Cardiac septum (tissue), 1 donor: ENCODE data around the gene CDHR1. TPM values are rescaled to one million over a fixed set of nuclear protein-coding genes. Genes with fewer than 3 reads are reported as not detected.

ENCODE experiments used
- DNase-seq: peaks from one replicate; pipeline ENCODE4 v3.0.0-alpha.2; 2020; ENCODE audit warnings: low spot score
- intact Hi-C: fragments of 100-400 bp; cut with DNase I; formaldehyde crosslinking; loops from one replicate; pipeline ENCODE4 v1.14.0; 2022
- total RNA-seq: library from RNA; stranded (reverse); fragmentation: NEBNext Ultra II Directional; extraction: Animal tissue kit (Norgen Biotek cat#: 25700); gene quantifications from one replicate; pipeline ENCODE4 v1.2.1, GENCODE V29; 2021
- donor health status: DM: no; HTN: no; CAD: no.

CDHR1 gene
- total RNA-seq, 1 donor from 2014 or later = 1.3 TPM

DNA sequence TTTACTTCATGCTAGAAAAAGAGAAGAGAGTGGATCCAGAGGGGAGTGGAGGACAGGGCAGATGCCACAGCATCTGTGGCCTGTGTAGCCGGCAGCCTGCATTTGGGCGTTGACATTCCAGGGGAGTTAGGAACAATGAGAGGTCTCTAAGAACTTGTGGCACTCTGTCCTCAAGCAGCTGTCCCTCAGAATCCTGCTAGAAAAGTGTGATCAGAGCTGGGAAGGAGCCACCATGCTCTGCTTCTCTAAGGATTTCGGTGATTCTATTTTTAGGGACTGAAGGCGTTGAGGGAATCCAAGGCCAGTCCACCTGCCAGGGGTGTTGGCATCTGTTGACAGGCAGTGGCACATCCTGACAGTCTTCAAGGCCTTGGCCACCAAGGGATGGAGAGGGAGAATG lies 23.4 kb downstream of the CDHR1 start:
- DNase-seq = peak; percentile 44
- intact Hi-C loops = no loop called here

DNA sequence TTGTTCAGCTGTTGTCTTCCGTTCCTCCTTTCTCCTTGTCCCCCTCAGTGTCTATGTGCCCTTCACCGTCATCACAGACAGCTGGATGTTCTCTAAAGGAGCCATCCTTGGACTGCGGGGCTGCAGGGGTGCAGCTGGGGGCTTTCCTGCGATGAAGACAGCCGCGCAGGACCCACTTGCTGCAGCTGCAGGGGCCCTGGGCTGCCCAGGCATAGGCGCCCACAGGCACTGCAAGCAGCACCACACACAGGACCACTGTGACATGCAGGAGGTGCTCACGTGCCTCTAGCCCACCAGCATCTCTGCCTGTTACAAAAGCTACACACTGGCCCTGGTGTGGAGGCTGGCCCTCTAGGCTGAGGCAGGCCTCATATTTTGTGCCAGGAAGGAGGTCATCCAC lies 27.6 kb downstream of the CDHR1 start:
- peak; percentile 10 for DNase-seq
- intact Hi-C loops = no loop called here

DNA sequence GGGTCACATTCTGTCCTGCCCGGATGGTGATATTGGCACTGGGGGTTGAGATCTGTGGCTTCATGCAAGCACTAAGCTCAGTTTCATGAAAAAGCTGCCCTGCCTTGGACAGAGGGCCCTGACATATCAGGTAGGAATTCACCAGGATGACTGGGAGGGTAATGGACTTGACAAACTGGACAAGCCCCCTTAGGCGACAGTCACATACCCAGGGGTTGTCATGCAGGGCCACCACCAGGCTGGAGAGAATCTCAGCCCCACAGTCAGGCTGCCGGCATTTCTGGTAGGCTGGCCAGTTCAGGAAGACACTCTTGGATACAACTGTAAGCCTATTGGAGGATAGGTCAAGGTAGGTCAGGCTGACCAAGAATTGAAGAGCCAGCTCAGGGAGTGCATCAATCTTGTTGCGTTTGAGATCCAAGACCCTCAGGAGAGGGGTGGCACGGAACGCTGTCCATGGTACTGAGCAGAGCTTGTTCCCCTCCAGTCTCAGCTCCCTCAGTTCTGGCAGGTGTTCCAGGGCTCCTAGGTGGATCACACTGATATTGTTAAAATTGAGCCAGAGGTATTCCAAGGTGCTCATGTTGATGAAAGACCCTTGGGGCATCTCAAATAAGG lies 30.2 kb downstream of the CDHR1 start:
- intact Hi-C loops = no loop called here

DNA sequence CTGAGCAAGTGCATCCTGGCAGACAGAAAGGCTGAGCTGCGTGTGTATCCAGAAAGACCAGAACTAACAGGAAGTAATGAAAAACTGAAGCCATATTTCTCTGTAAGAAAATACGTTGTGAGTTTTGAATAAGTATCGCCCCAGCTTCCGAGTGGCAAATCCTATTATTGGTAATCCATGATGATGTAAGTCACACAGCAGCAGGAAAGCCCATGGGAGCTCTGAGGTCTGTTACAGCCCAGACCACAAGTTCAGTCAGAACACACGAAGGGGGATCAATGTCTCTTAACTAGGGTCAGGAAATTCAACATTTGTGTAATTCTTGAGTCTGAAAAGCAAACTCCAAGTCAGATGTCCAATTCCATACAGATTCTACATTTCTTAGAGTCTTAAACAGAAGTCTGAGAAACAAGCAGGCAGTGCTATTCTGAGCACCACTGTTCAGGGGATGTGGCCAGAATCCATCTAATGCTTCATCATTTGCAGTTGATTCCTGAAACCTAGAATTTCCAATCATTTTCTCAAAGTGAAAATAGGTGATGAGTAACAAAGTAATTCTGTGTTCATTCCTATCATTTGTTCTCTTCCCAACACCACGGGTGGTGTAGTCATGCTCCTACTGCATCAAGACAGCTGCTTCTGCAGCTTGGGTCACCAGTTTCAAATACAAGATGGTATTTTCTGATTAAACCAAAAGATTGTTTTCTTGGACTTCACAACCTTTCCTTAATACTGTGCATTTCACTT lies 31.3 kb downstream of the CDHR1 start, which contains the start of gene LRIT2:
Gene LRIT2 (minus strand): TSS at position 118 of the 747 bp plus-strand sequence. CDS start 24 bp downstream, at position 94.
- intact Hi-C loops = no loop called here
- DNase-seq = peak; percentile 41

More for the DNA sequence above, 30.2 kb downstream of the CDHR1 start:
- DNase-seq = peak; percentile 26

DNA sequence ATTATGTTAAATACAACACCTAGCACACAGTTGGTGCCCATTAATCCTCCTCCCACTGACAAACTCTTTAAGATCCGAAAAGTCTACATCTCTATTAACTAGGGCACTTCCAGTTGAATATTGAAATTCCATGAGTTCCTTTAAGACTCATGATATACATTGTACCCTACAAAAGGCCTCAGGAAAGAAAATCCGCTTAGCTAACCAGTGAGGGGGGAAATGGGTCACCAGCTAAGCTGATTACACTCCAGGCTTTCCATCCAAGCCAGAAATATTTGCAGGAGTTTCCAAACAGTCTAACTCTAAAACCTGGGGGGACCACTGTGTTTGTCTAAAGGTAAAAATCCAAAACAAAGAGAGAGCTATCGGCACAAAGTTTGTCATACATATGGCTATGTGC lies 32.3 kb downstream of the CDHR1 start:
- DNase-seq = no peak
- intact Hi-C loops = no loop called here

DNA sequence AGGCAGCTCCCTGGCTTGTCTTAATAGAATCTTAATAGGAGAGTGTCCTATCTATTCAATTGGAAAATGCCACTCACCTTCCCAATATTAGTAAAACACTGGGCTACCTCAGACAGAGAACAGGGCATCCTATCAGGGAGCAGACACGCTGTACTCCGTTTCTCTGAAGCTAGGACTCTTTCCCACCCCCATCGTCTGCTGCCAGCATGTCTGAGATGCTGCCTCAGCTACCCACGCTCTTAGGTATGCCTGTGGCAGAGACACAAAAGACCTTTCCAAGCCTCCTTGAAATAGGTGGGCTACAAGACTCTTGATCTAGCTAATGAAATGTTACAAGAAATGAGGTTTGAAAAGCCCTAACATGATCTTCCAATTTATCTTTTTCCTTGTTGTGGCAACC lies 33.5 kb downstream of the CDHR1 start:
- peak; percentile 15 for DNase-seq

DNA sequence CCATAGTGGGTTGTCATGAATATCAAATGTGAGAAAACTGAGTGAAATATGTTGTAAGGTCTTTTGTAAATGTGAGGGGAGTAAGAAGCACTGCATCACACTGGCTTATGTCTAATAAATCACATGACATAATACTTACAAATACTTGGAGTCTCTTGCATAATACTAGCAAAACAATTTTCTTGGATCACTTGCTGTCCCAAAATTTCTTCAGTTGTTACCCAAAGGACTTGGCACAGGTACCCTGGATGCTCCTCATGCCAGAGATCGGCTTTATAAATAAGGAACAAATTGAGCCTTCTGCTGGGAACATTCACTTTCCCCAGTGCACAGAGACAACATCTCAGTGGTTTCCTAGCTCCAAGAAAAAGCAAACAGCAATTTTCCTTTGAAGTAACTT lies 36.0 kb downstream of the CDHR1 start:
- intact Hi-C loops = no loop called here

More for the DNA sequence above, 33.5 kb downstream of the CDHR1 start:
- intact Hi-C loops = no loop called here

DNA sequence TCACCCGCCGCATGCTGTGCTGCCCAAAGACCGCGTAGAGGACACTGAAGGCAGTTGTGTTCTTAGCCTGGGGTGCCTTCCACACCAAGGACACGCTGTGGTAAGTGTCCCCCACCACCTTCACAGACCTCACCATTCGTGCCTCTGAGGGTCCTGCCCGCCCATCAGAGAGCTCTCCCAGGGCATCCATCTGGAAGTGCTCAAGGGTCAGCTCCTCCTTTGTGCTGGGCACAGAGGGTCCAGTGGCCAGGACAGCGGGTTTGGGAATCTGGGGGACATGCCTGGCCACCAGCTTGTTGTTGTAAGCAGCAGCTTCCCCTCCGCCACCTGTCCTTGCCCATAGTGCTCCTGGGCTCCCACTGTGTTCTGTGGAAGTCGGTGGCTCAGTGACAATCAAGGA lies 38.0 kb downstream of the CDHR1 start:
- intact Hi-C loops = no loop called here
- DNase-seq = no peak

More for the DNA sequence above, 36.0 kb downstream of the CDHR1 start:
- DNase-seq = no peak

DNA sequence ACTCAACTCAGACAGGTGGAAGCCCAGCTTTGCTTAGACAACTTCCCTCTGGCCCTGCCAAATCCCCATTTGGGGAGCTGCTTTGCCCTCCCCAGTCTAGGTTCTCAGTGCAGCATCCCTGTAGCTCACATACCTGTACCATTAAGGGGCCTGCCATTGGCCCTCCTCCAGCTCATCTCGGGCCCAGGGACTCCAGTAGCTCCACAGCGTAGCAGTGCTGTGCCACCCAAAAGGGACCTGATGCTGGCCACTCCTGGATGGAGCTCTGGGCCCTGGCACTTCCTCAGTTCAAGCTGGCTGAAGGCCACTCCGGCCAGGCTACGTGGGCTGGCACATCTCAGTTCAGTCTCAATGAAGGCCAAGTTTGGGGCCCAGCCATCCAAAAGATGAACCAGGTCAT lies 39.6 kb downstream of the CDHR1 start:
- DNase-seq = no peak
- intact Hi-C loops = no loop called here

DNA sequence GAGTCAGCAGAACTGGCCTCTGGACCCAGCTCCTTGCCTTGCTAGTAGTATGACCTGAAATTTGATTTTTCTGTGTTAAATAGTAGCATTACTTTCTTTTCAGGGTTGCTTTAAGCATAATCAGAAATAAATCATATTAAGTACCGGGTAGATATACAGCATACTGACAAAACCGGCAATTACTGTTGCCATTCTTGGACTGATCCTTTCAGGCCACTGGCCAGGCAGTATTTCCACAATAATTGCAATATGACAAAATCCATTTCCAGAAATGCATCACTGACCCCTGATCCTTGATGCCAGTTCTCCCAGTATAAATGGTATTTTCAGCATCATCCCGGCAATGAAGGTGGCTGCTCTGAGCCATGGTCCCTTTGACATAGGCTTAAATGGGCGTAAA lies 40.1 kb downstream of the CDHR1 start:
- intact Hi-C loops = no loop called here
- no peak for DNase-seq

DNA sequence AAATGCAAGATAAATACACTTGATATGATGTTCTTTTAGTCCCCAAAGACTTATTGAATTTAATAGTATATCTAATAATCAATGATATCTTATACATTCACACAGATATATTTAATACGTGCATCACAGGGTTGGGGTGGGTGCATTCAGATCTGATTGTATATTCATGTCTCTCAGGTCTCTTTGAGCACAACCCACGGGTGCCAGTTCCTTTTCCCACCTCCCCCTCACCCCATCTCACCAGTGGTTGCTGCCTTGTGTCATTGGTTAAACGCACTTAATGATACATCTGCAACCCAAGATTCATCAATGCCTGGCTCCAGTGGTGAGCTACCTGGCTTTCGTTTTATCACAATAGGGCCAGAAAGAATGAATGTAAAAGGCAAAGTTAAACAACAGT lies 40.8 kb downstream of the CDHR1 start:
- intact Hi-C loops = no loop called here
- no peak for DNase-seq

DNA sequence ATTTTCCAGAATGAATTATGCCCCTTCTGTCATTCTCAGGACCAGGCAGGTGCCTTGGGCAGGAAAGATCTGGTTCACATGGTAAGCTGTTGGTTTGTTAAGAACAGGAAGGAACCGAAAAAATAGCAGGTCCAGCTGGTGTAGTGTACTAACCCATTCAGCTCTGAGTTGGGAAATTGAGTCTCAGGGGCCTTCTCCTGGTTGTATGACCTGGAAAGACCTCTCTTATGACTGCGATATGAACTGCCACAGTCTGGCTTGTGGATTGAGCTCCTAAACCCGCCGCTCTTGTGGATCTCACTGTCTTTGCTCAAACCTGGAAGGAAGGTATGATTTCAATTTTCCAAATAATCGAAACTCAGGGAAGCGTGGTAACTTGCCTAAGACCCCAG lies 42.5 kb downstream of the CDHR1 start:
- intact Hi-C loops = no loop called here
- DNase-seq = no peak

DNA sequence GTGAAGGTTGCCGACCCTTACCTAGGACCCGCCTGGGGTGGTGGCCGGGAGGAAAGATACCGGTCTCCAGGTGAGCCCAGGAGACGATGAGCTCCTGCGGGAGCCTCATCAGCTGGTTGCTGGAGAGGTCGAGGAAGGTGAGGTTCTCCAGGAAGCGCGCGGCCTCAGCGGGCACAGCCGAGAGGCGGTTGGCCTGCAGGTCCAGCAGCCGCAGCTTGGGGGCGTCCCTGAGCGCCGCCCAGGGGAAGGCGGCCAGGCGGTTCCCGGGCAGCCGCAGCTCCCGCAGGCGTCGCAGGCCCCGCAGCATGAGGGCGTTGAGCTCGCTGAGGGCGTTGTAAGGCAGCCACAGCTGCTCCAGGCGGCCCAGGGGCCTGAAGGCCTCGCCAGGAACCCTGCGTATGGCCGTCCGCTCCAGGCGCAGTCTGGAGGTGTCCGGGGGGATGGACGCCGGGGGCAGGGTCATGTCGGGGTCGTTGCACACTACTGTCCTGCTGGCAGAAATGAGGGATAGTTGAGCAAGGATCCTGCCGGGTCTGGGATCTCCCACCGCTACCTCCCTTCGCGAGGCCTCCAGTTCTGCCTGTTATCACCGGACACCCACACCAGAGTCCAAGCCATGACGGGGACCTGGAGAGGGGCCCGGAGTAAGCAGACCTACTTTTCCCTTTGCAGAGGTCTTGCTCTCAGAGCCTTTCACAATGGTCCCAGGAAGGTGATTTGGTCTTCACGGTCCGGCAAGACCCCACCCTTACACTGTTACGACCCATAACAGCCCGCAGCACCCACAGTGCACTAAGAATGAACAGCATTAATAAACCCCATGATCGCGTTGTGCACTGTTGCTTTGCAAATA lies 43.1 kb downstream of the CDHR1 start:
- intact Hi-C loops = no loop called here
- DNase-seq = no peak

DNA sequence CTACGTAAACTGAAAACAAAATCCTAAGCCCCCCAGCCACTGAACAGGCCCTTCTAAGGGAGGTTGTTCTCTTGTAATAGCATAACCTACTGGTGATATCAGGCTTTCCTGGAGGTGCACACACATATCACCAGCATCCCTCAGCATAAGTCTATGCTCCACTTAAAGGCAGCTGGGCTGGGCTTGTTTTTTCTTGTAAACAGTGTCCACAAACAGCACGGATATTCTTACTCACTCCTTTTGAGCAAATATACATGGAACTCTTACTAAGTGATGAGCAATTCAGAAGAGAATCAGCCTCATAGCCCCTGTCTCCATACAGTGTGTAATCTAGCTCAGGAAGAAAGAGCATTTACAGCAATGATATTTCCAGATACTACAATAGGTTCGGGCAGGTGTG lies 44.6 kb downstream of the CDHR1 start:
- intact Hi-C loops = no loop called here
- no peak for DNase-seq

DNA sequence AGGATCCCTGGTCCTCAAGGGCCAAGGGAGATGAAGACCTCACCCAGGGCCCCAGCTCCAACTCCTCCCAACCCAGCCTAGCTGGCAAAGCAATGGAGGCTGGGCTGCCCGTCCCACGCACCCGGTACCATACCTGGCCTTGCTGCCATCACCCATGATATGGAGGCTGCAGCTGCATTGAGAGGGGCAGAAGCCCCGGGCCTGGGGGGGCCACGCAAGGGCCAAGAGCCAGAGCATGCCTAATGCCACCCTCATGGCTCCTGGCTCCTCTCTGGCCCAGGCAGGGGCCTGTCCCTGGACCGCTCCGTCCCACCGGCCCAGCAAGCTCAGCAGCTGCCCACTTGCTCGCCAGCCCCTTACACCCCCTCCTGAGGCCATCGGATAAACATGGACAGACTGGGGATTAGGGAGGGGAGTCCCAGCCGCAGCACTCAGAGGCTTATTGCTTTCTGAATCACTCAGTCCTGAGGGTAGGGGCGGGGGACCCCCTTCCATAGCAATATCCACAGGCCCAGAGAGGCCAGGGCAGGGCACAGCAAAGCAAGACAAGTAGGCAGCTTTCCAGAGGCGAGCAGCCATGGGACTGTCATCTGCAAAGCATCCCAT lies 47.0 kb downstream of the CDHR1 start, which contains the start of gene LRIT1:
Gene LRIT1 (minus strand): TSS at position 362 of the 606 bp plus-strand sequence. CDS start 107 bp downstream, at position 255.
- intact Hi-C loops = no loop called here
- no peak for DNase-seq

DNA sequence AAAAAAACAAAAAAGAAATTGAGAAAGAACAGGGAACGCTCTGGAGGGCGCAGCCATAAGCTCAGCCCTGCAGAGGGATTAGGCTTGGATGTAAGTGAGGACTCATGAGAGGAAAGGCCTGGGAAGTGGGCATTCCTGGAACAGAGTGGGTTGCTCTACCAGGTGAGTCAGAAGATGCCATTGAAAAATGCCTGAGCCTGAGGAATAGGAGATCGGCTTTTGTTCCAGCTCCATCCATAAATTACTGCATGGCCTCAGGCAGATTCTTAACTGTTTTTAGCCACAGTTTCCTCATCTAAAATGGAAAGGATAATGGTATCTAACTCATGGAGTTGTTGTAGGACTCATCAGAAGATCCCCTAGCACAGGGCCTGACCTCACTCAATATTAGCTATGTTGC lies 49.4 kb downstream of the CDHR1 start:
- DNase-seq = no peak
- intact Hi-C loops = no loop called here

DNA sequence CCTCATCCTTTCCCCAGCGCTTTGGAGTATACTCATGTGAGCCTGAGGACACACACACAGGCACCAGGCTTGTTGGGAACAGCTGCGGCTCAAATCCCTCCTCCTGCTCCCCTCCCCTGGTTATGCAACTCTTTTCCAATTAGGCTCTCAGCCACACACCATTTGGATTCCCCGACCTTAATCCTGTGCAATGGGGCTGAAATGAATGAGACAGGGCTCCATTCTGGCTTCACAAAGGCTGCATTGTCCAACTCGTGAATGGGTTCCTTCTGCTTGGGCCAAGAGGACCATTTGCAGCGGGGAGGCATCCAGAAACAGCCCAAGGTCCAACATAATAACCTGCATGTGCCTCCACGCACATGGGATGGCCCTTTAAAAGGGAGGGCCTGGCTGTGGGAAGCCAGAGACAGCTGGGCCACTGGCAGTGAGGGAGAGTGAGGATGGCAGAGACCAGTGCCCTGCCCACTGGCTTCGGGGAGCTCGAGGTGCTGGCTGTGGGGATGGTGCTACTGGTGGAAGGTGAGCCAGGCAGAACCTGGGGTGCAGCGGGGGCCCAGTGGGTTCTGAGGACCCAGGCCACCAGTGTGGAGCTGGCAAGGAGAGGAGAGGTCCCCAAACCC lies 50.4 kb downstream of the CDHR1 start, which contains the start of gene RGR:
Gene RGR (plus strand): TSS at position 403 of the 620 bp plus-strand sequence. CDS start 38 bp downstream, at position 441.
- intact Hi-C loops = no loop called here
- DNase-seq = no peak

DNA sequence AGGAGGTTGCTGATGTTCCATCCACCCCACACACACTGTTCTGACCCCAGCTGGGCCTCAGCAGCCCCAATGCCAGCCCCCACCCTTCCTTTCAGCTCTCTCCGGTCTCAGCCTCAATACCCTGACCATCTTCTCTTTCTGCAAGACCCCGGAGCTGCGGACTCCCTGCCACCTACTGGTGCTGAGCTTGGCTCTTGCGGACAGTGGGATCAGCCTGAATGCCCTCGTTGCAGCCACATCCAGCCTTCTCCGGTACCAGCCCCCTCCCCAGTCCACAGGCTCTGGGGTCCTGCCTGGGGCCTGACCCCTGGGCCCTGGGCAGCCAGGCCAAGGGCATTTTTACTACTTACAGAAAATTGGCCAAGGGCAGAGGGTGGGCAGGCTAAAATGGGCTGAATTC lies 53.2 kb downstream of the CDHR1 start:
- intact Hi-C loops = no loop called here
- DNase-seq = no peak

DNA sequence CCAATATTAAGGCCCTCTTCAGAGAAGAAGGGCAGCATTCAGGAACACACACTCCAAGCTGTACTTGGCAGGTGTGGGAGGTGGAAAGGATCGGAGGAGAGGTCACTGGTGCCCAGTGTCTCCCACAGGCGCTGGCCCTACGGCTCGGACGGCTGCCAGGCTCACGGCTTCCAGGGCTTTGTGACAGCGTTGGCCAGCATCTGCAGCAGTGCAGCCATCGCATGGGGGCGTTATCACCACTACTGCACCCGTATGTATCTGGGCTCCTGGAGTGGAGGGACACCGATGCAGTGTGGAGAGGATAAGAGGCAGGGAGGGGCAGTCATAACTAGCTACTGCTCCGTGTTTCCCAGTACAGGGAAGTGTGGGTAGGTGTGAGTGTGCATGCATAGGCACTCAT lies 54.5 kb downstream of the CDHR1 start:
- no peak for DNase-seq
- intact Hi-C loops = no loop called here
